ENCODE data around the gene ITGB1.

DNA sequence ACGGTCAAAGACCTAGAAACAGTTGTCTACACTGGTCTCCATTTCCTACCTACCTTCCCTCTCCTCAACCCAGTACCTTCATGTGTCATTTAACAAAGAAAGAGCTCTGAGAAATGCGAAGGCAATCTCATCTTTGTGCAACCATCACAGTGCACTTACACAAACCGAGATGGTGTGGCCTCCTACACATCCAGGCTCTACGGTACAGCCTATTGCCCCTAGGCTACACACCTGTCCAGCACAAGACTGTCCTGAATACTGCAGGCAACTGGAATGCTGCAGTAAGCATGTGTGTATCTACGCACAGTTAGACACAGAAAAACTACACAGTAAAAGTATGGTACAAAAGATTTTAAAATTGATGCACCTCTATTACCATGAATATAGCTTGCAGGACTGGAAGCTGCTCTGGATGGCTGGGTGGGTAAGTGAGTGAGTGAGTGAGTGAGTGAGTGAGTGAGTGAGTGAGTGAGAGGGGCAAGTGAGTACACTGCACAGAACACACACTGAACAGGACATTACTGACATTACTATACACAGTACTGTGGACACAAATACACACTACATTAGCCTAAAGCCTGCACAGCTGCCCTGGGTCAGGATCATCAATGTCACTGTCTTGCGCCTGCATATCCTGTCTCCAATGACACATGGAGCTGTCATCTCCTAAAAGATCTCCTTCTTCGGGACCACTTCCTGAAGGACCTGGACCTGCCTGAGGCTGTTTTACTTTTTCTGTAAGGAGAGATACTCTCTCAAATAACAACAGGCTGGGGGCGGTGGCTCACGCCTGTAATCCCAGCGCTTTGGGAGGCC is 18.5 kb downstream of the ITGB1 start:
- TF ChIP-seq, protein P1, sequence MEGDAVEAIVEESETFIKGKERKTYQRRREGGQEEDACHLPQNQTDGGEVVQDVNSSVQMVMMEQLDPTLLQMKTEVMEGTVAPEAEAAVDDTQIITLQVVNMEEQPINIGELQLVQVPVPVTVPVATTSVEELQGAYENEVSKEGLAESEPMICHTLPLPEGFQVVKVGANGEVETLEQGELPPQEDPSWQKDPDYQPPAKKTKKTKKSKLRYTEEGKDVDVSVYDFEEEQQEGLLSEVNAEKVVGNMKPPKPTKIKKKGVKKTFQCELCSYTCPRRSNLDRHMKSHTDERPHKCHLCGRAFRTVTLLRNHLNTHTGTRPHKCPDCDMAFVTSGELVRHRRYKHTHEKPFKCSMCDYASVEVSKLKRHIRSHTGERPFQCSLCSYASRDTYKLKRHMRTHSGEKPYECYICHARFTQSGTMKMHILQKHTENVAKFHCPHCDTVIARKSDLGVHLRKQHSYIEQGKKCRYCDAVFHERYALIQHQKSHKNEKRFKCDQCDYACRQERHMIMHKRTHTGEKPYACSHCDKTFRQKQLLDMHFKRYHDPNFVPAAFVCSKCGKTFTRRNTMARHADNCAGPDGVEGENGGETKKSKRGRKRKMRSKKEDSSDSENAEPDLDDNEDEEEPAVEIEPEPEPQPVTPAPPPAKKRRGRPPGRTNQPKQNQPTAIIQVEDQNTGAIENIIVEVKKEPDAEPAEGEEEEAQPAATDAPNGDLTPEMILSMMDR (IDR thresholded peaks at IDR 0.05; ENCODE audit: low read length) = no peak
- no peak for TF ChIP-seq EZH2 (IDR thresholded peaks at IDR 0.05; ENCODE audit: borderline replicate concordance, low read length)

Data from OCI-LY1 (cell line).